ENCODE data around the gene RAD21L1. TPM values are rescaled to one million over a fixed set of nuclear protein-coding genes. Genes with fewer than 3 reads are reported as not detected.

Gene RAD21L1
- total RNA-seq, 1 donor from 2014 or later: not detected

DNA sequence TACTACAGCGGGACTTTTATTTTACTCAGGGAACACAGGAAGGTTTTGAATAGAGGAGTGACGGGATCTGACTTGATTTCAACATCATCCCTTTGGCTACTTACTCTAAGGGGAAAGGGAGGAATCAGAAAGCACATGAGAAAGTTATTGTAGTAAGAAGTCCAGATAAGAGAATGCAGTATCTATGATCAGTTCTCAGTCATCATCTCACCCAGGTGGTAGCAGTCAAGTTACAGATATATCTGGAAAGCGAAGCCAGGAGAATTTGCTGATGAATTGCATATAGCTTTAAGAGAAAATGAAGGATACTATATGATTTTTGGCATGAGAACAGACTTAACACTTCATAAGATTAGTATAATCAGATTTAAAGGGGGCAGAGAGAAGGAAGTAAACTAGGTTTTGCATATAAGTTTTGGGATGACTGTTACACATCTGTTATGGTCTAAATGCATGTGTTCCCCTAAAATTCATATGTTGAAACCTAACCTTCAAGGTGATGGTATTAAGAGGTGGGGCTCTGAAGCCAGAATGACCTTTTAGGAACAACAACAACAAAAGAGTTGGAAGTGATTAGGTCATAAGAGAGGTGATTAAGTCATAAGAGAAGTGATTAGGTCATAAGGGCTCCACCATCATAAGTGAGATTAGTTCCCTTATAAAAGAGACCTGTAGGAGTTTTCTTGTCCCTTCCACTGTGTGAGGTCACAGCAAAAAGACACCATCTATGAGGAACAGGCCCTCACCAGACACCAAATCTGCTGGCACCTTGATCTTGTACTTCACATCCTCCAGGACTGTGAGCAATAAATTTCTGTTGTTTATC, 6.7 kb downstream of the RAD21L1 start:
- H3K4me3 Mint-ChIP-seq: no peak overlapping the region
- H3K27me3 Mint-ChIP-seq (ENCODE audit: low read depth): peaks cover 46% of the 10 kb centered on the region
- no peak for DNase-seq (ENCODE audit: low read depth, low spot score)
- no peaks in the 10 kb centered on the region for H3K36me3 Mint-ChIP-seq (ENCODE audit: low read depth)
- H3K27ac Mint-ChIP-seq (ENCODE audit: unreplicated experiment): no peak overlapping the region
- peaks cover 9% of the 10 kb centered on the region for H3K4me1 Mint-ChIP-seq
- TF ChIP-seq, protein P1, sequence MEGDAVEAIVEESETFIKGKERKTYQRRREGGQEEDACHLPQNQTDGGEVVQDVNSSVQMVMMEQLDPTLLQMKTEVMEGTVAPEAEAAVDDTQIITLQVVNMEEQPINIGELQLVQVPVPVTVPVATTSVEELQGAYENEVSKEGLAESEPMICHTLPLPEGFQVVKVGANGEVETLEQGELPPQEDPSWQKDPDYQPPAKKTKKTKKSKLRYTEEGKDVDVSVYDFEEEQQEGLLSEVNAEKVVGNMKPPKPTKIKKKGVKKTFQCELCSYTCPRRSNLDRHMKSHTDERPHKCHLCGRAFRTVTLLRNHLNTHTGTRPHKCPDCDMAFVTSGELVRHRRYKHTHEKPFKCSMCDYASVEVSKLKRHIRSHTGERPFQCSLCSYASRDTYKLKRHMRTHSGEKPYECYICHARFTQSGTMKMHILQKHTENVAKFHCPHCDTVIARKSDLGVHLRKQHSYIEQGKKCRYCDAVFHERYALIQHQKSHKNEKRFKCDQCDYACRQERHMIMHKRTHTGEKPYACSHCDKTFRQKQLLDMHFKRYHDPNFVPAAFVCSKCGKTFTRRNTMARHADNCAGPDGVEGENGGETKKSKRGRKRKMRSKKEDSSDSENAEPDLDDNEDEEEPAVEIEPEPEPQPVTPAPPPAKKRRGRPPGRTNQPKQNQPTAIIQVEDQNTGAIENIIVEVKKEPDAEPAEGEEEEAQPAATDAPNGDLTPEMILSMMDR (conservative IDR thresholded peaks at IDR 0.05): no peak
- no peaks in the 10 kb centered on the region for H3K9me3 Mint-ChIP-seq

DNA sequence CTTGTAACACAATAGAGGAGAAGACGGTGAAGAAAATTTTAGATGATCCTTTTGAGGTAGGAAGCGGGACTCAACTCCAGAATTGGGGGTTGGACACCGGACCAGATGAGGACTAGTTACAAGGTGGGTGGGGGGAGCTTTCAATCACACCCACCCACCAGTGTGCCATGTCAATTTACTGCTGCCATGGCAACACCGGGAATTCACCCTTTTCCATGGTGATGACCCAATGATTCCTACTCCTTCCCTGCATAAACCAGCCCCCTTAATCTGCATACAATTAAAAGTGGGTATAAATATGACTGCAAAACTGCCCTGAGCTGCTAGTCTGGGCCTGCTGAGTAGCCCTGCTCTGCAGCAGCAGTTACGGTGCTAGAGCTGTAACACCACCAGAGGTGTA, 14.7 kb downstream of the RAD21L1 start:
- peaks cover 13% of the 10 kb centered on the region for H3K4me1 Mint-ChIP-seq
- no peak overlapping the region for H3K4me3 Mint-ChIP-seq
- H3K27me3 Mint-ChIP-seq (ENCODE audit: low read depth): peaks cover 23% of the 10 kb centered on the region
- H3K36me3 Mint-ChIP-seq (ENCODE audit: low read depth): no peaks in the 10 kb centered on the region
- TF ChIP-seq, protein P1 (conservative IDR thresholded peaks at IDR 0.05): no peak
- H3K27ac Mint-ChIP-seq (ENCODE audit: unreplicated experiment): no peak overlapping the region
- no peaks in the 10 kb centered on the region for H3K9me3 Mint-ChIP-seq
- no peak for DNase-seq (ENCODE audit: low read depth, low spot score)

DNA sequence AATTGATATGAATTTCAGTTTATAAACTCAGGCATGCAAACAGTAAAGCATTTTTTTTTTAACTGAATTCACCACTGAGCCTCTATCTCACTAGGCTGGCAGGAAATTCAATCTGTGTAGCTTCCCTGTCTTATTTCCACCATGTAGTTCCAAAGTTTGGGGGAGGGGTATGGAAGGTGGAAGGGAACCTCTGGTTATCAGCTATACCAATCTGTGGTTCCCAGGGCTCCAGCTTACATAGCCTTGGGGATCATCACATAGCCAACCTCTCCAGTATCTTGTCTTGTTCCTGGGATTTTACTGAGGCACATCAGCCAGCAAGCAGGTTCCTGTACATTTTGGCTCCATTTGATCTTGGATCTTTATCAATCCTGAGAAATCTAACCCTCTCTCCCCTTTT, 15.6 kb downstream of the RAD21L1 start:
- Mint-ChIP-seq H3K36me3 (ENCODE audit: low read depth) (no peaks in the 10 kb centered on the region), H3K4me1 (peaks cover 13% of the 10 kb centered on the region), H3K27me3 (ENCODE audit: low read depth) (peaks cover 19% of the 10 kb centered on the region), H3K9me3 (no peaks in the 10 kb centered on the region), H3K4me3 (no peak overlapping the region), H3K27ac (ENCODE audit: unreplicated experiment) (no peak overlapping the region)
- DNase-seq (ENCODE audit: low read depth, low spot score): no peak
- TF ChIP-seq, protein P1 (conservative IDR thresholded peaks at IDR 0.05): no peak

DNA sequence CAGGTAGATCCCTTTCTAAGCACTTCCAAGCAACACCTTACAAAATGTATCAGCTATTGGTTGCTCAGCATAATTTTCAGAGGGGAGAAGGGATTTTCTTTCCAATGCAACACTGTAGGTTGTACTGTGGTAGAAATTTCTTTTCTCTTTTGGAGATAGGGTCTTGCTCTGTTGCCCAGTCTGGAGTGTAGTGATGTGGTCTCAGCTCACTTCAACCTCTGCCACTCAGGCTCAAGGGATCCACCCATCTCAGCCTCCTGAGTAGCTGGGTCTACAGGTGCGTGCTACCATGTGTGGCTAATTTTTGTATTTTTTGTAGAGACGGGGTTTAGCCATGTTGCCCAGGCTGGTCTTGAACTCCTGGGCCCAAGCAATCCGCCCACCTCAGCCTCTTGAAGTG, 16.3 kb downstream of the RAD21L1 start:
- DNase-seq (ENCODE audit: low read depth, low spot score): no peak
- no peak overlapping the region for H3K4me3 Mint-ChIP-seq
- TF ChIP-seq, protein P1 (conservative IDR thresholded peaks at IDR 0.05): no peak
- no peaks in the 10 kb centered on the region for H3K9me3 Mint-ChIP-seq
- peaks cover 13% of the 10 kb centered on the region for H3K4me1 Mint-ChIP-seq
- no peaks in the 10 kb centered on the region for H3K36me3 Mint-ChIP-seq (ENCODE audit: low read depth)
- peaks cover 18% of the 10 kb centered on the region for H3K27me3 Mint-ChIP-seq (ENCODE audit: low read depth)
- H3K27ac Mint-ChIP-seq (ENCODE audit: unreplicated experiment): no peak overlapping the region

- Mint-ChIP-seq H3K4me3 (no peak overlapping the region), H3K9me3 (no peaks in the 10 kb centered on the region), H3K4me1 (peaks cover 13% of the 10 kb centered on the region), H3K27me3 (ENCODE audit: low read depth) (peaks cover 18% of the 10 kb centered on the region), H3K36me3 (ENCODE audit: low read depth) (no peaks in the 10 kb centered on the region), H3K27ac (ENCODE audit: unreplicated experiment) (no peak overlapping the region)
- DNase-seq (ENCODE audit: low read depth, low spot score): no peak
- TF ChIP-seq, protein P1 (conservative IDR thresholded peaks at IDR 0.05): no peak
These were observed 16.7 kb downstream of the RAD21L1 start for GRCh38 chr20:1242530-1242929.

Data from neural crest cell (in vitro differentiated cells).